Ovary (tissue), 3 donors: ENCODE results near the gene DOLK.

Experiments used
- POLR2A ChIP-seq: fragments of 450-650 bp; IDR thresholded peaks from one replicate; pipeline ENCODE4 v1.6.1; 2017; ENCODE audit warnings: antibody characterized with exemption, mild to moderate bottlenecking, moderate library complexity
- TF ChIP-seq, protein P1 (sequence below), 3 donors: fragments of 450-650 bp in 2 of 3; fragments of 200-600 bp in 1 of 3; IDR thresholded peaks; one replicate each; pipeline versions ENCODE4 v1.5.1 to v1.8.0; 2016 to 2022; ENCODE audit warnings: antibody characterized with exemption in 3 of 3, mild to moderate bottlenecking in 1 of 3
- donor health status: DM: no; HTN: no; CAD: no.

DNA sequence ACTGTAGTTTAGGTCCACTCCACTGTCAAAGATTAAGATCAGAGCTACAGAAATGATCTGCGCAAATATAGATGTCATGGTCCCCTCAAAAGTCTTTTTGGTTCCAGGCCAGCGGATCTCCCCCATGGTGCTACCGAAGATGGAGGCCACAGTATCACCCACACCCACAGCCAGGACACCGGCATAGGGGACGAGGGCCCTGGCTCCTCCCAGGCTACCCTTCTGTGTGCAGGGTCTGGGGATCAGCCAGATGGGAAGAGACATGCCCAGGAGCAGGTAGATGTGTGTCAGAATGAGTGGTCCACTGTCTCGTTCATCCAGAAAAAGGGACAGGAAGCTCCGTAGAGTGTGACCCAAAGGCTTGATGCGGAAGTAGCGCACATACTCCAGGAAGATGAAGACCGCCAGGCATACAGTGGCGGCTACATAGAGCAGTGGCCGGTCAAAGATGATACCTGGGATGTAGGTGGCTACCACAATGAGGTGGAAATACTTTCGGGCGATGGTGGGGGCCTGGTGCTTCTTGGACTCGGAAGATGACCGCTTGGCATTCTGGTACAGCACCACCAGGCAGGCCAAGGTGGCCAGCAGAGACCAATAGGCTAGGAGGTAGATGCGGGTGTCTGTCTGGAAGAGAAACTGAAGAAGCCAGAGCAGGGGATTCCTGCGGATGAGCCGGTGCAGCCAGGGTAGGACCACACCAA, 1.5 kb downstream of the DOLK start:
- TF ChIP-seq POLR2A, result no peak
- TF ChIP-seq, protein P1, sequence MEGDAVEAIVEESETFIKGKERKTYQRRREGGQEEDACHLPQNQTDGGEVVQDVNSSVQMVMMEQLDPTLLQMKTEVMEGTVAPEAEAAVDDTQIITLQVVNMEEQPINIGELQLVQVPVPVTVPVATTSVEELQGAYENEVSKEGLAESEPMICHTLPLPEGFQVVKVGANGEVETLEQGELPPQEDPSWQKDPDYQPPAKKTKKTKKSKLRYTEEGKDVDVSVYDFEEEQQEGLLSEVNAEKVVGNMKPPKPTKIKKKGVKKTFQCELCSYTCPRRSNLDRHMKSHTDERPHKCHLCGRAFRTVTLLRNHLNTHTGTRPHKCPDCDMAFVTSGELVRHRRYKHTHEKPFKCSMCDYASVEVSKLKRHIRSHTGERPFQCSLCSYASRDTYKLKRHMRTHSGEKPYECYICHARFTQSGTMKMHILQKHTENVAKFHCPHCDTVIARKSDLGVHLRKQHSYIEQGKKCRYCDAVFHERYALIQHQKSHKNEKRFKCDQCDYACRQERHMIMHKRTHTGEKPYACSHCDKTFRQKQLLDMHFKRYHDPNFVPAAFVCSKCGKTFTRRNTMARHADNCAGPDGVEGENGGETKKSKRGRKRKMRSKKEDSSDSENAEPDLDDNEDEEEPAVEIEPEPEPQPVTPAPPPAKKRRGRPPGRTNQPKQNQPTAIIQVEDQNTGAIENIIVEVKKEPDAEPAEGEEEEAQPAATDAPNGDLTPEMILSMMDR (IDR thresholded peaks at IDR 0.05), result no peak
